ENCODE measurements around the gene EFCAB12.

- TF ChIP-seq CTCF (IDR thresholded peaks at IDR 0.05) = no peak
- TF ChIP-seq POLR2A (IDR thresholded peaks at IDR 0.05) = no peak
- no peak for TF ChIP-seq POLR2AphosphoS5 (IDR thresholded peaks at IDR 0.05)
Measured at GRCh38 chr3:129460155-129460554, 31.7 kb upstream of the EFCAB12 start.
